Neural progenitor cell (in vitro differentiated cells): ENCODE measurements around the gene ROM1.

Source experiments
- EZH2 ChIP-seq: fragments of 200-600 bp; sonication (generic); IDR thresholded peaks from 2 replicates; pipeline ENCODE4 v1.6.1; 2017; ENCODE audit warnings: antibody characterized with exemption, mild to moderate bottlenecking, moderate library complexity
- TF ChIP-seq, protein P1 (sequence below): fragments of 200-600 bp; sonication (generic); IDR thresholded peaks from 2 replicates; pipeline ENCODE4 v1.5.1; 2017; ENCODE audit warnings: antibody characterized with exemption, mild to moderate bottlenecking

DNA sequence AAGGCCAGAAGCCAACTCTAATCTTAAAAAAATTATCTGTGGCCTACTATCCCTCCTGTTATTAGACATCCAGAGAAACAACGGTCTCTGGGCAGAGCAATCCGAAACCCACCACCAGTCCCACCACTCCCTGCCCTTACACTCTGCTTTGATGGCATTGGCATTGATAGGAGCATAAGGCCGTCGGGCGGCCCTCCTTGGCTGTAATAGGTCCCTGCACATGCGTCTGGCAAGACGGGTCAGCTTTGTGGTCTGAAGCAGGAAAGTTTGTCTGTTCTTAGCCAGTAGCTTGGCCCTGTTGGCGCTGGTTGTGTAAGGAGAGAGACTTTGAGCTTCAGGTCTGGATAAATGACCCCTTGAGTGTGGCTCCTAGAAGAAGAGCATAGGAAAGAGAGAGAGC is 17.9 kb upstream of the ROM1 start:
- no peak for TF ChIP-seq EZH2
- TF ChIP-seq, protein P1, sequence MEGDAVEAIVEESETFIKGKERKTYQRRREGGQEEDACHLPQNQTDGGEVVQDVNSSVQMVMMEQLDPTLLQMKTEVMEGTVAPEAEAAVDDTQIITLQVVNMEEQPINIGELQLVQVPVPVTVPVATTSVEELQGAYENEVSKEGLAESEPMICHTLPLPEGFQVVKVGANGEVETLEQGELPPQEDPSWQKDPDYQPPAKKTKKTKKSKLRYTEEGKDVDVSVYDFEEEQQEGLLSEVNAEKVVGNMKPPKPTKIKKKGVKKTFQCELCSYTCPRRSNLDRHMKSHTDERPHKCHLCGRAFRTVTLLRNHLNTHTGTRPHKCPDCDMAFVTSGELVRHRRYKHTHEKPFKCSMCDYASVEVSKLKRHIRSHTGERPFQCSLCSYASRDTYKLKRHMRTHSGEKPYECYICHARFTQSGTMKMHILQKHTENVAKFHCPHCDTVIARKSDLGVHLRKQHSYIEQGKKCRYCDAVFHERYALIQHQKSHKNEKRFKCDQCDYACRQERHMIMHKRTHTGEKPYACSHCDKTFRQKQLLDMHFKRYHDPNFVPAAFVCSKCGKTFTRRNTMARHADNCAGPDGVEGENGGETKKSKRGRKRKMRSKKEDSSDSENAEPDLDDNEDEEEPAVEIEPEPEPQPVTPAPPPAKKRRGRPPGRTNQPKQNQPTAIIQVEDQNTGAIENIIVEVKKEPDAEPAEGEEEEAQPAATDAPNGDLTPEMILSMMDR, result no peak
